ENCODE data around the gene PPP2R2C. TPM values are rescaled to one million over a fixed set of nuclear protein-coding genes. Genes with fewer than 3 reads are reported as not detected.

PPP2R2C gene
- total RNA-seq, 1 donor from 2014 or later: 2.2 TPM

DNA sequence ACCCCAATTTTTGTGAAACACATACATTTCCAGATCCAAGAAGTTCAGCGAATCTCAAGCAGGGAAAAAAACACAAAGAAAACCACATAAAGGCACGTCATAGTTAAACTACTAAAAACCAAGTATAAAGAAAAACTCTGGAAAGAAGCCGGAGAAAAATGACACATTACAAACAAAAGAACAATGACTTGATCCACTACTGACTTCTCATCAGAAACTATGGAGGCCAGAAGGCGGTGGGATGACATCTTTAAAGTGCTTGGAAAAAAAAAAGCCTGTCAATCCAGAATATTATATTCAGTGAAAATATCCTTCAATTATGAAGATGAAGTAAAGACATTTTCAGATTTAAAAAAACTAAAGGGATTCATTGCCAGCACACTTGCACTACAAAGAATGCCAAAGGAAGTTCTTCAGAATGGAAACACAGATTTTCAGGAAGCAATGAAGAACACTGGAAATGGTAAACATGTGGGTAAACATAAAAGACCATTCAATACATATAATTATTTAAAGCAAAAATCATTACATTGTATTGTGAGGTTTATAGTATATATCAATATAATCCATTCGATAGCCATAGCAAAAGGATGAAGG, 32.6 kb upstream of the PPP2R2C start:
- H3K27ac ChIP-seq: no peak overlapping the region
- no peaks in the 10 kb centered on the region for H3K27me3 ChIP-seq
- H3K36me3 ChIP-seq: no peaks in the 10 kb centered on the region
- H3K4me3 ChIP-seq: no peak overlapping the region
- DNase-seq (ENCODE audit: low spot score in 2 of 2): no peak
- H3K4me1 ChIP-seq: no peaks in the 10 kb centered on the region
- TF ChIP-seq, protein P1, sequence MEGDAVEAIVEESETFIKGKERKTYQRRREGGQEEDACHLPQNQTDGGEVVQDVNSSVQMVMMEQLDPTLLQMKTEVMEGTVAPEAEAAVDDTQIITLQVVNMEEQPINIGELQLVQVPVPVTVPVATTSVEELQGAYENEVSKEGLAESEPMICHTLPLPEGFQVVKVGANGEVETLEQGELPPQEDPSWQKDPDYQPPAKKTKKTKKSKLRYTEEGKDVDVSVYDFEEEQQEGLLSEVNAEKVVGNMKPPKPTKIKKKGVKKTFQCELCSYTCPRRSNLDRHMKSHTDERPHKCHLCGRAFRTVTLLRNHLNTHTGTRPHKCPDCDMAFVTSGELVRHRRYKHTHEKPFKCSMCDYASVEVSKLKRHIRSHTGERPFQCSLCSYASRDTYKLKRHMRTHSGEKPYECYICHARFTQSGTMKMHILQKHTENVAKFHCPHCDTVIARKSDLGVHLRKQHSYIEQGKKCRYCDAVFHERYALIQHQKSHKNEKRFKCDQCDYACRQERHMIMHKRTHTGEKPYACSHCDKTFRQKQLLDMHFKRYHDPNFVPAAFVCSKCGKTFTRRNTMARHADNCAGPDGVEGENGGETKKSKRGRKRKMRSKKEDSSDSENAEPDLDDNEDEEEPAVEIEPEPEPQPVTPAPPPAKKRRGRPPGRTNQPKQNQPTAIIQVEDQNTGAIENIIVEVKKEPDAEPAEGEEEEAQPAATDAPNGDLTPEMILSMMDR (IDR thresholded peaks at IDR 0.05): no peak
- peaks cover 3 to 8% of the 10 kb centered on the region in 2 donors for H3K9me3 ChIP-seq
- intact Hi-C loops (cut with DNase I): no loop called here

DNA sequence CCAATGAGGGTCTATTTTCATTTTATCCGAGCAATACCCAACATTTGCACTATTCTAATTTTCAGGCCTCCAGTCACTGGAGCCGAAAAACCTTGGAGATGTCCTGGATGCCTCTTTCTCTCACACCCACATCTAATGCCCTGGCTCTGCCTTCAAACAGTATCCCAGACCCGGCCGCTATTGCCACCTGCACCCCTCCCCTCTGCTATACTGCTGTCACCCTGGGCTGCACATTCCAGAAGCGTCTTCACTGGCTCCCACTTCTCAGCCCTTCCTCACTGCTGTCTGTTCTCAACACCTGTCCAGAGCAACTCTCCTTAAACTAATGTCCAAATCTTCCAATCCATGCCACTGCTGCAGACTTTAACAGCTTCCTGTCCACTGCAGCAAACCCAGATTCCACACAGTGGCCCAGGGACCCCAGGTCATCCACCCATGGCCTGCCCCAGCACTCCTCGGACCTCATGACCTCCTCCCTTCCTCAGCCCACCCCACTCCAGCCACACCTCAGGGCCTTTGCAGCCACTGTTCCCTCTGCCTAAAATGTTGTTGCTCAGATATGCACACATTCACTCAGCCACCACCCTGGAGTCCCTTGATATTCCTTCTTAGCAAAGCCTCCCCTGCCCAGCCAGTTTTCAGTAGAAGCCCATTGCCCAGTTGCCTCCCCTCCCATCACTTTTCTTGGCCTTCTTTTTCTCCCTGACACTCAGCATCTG, 30.5 kb upstream of the PPP2R2C start:
- no peak overlapping the region for H3K27ac ChIP-seq
- no peaks in the 10 kb centered on the region for H3K4me1 ChIP-seq
- TF ChIP-seq, protein P1 (IDR thresholded peaks at IDR 0.05): no peak
- H3K9me3 ChIP-seq: peaks cover 3 to 8% of the 10 kb centered on the region in 2 donors
- H3K36me3 ChIP-seq: no peaks in the 10 kb centered on the region
- intact Hi-C loops (cut with DNase I): no loop called here
- H3K27me3 ChIP-seq: no peaks in the 10 kb centered on the region
- DNase-seq (ENCODE audit: low spot score in 2 of 2): peak in 1 of 2 donors; percentile 38
- no peak overlapping the region for H3K4me3 ChIP-seq

DNA sequence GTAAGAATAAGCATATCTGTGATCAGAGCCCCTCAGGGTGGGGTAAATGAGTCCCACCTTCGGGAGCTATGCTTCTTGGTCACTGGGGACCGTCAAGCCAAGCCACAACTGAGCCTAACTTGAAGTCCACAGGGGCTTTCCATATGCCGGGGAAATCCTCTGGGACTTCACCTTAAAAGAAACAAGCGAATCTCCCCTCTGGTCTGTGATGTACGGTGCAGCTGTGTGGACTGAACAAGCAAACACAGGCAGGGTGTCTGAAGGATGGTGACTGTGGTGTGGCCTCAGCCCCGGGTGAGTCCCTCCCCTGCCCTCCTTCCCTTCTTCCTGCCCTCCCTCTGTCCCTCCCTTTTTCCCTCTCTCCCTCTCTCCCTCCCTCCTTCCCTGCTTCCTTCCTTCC, 29.7 kb upstream of the PPP2R2C start:
- H3K4me3 ChIP-seq: no peak overlapping the region
- H3K27ac ChIP-seq: no peak overlapping the region
- peaks cover 3 to 8% of the 10 kb centered on the region in 2 donors for H3K9me3 ChIP-seq
- no peak for DNase-seq (ENCODE audit: low spot score in 2 of 2)
- H3K36me3 ChIP-seq: no peaks in the 10 kb centered on the region
- no peaks in the 10 kb centered on the region for H3K27me3 ChIP-seq
- TF ChIP-seq, protein P1 (IDR thresholded peaks at IDR 0.05): no peak
- intact Hi-C loops (cut with DNase I): no loop called here
- H3K4me1 ChIP-seq: no peaks in the 10 kb centered on the region

DNA sequence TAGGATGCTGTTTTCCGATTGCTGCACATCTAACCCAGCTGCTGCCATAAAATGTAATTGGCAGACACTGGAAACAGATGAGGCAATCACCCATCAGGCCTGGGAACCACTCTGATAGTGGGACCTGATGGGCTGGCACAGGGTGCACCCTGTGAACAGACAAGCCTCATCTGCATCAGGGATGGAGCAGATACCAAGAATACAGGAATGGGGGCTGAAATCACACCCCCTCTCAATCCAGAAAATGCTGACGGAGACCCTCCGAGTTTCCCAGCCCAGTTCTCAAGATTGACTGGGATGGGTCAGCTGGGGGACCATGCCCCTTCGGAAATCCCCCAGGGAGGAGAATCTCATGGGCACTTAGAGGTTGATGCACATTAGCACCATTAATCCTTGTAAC, 28.8 kb upstream of the PPP2R2C start:
- Histone ChIP-seq H3K9me3 (peaks cover 3 to 8% of the 10 kb centered on the region in 2 donors), H3K36me3 (no peaks in the 10 kb centered on the region), H3K4me1 (no peaks in the 10 kb centered on the region), H3K4me3 (no peak overlapping the region), H3K27ac (no peak overlapping the region), H3K27me3 (no peaks in the 10 kb centered on the region)
- intact Hi-C loops (cut with DNase I): no loop called here
- no peak for DNase-seq (ENCODE audit: low spot score in 2 of 2)
- TF ChIP-seq, protein P1 (IDR thresholded peaks at IDR 0.05): no peak

DNA sequence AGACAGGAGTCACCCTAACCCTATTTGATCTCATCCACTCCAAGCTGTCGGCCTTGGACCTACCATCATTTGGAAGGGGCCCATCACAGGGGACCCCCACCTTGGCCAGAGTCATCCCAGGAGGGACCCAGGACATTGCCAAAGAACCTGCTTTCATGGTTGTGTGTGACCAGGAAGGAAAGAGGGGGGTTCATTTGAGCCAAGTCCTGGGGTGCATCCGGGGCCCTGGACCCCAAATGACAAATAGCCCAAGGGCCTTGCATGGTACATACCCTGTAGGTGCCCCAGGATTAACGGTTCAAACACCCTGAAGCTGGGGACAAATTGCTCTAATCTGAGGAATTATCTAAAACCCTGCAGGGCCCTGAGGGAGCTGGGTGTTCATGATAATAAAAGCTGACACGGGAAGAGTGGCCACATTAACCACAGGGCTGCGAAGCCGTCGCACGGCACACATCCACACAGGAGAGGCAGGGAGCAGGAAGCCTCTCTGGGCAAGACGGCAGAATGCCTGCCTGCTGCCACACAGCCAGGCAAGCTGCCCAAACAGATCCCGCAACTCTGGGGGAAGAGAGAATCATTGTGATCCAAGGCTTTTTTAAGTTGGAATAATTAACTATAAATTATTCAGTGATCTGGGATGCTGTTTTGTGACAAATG, 28.2 kb upstream of the PPP2R2C start:
- H3K36me3 ChIP-seq: no peaks in the 10 kb centered on the region
- H3K4me1 ChIP-seq: no peaks in the 10 kb centered on the region
- peak in 1 of 2 donors; percentile 25 for DNase-seq (ENCODE audit: low spot score in 2 of 2)
- H3K27ac ChIP-seq: no peak overlapping the region
- intact Hi-C loops (cut with DNase I): no loop called here
- H3K9me3 ChIP-seq: peaks cover 3 to 8% of the 10 kb centered on the region in 2 donors
- TF ChIP-seq, protein P1 (IDR thresholded peaks at IDR 0.05): no peak
- no peak overlapping the region for H3K4me3 ChIP-seq
- no peaks in the 10 kb centered on the region for H3K27me3 ChIP-seq

Data from ascending aorta (tissue), 2 donors.